HepG2 (cell line): Measurements from ENCODE around the gene CTSZ. TPM values are rescaled to one million over a fixed set of nuclear protein-coding genes. Genes with fewer than 3 reads are reported as not detected.

Experiments
- BRCA1 ChIP-seq: sonication (generic); formaldehyde crosslinking; IDR thresholded peaks from 2 replicates; pipeline ENCODE4 v1.4.0; 2020; ENCODE audit warnings: missing genetic modification reagents
- KDM5A ChIP-seq: fragments of 200-600 bp; sonication (generic); IDR thresholded peaks from 2 replicates; pipeline ENCODE4 v1.7.0; 2018; ENCODE audit warnings: antibody characterized with exemption, mild to moderate bottlenecking, low read length, borderline replicate concordance
- PRDM10 ChIP-seq: sonication (generic); formaldehyde crosslinking; IDR thresholded peaks from 2 replicates; pipeline ENCODE4 v1.4.0; 2020; ENCODE audit warnings: low read depth, missing genetic modification reagents
- SOX5 ChIP-seq: IDR thresholded peaks from 2 replicates; pipeline ENCODE4 v1.6.1; 2016; ENCODE audit warnings: borderline replicate concordance
- ZBED4 ChIP-seq: sonication (generic); formaldehyde crosslinking; IDR thresholded peaks from 2 replicates; pipeline ENCODE4 v1.4.0; 2020; ENCODE audit warnings: missing genetic modification reagents, borderline replicate concordance
- ZNF747 ChIP-seq: sonication (generic); formaldehyde crosslinking; IDR thresholded peaks from 2 replicates; pipeline ENCODE4 v1.8.1; 2023; ENCODE audit warnings: missing genetic modification reagents, mild to moderate bottlenecking, borderline replicate concordance
- polyA plus RNA-seq, 8 experiments: library from polyadenylated mRNA; depleted of rRNA in 3 of 8; stranded (reverse) in 7 of 8; unstranded in 1 of 8; fragments of >200 nt; fragmentation: Illumina TruSeq in 4 of 8; extraction: Trizol in 4 of 8; gene quantifications; 2 replicates each; pipeline versions ENCODE4 v1.2.1 to v1.2.3, GENCODE V29; 2011 to 2016; ENCODE audit warnings: low read depth in 4 of 8, missing spikeins in 1 of 8, mixed read lengths in 1 of 8; ENCODE audit not compliant: insufficient read depth in 1 of 8
- total RNA-seq, 5 experiments: library from RNA; depleted of rRNA; stranded (reverse); fragments of >200 nt; fragmentation: Illumina TruSeq; extraction: Trizol; gene quantifications; 2 replicates each; pipeline ENCODE4 v1.2.3, GENCODE V29; 2016; ENCODE audit warnings: low read depth in 1 of 5

The CTSZ gene
- total and polyA plus RNA-seq, 2 of the 13 experiments (the other 11 are each of a cell fraction or from before 2014, with no cell fraction given) = 0.33 TPM; not detected in 1

GRCh38 chr20:59044796-59045195, 37.7 kb upstream of the CTSZ start (continued):
- TF ChIP-seq PRDM10 (CRISPR knock-in tag) (no peak), BRCA1 (CRISPR knock-in tag) (no peak), KDM5A (no peak), ZBED4 (no peak), ZNF747 (CRISPR knock-in tag) (no peak), SOX5 (CRISPR knock-in tag) (no peak)
